Embryonic facial prominence (tissue), 1 donor: ENCODE data around the gene CACNA2D2.

Source experiments
- DNase-seq: peaks from one replicate; pipeline ENCODE4 v3.0.0-alpha.2; 2016; ENCODE audit errors: extremely low spot score

The CACNA2D2 gene

DNA sequence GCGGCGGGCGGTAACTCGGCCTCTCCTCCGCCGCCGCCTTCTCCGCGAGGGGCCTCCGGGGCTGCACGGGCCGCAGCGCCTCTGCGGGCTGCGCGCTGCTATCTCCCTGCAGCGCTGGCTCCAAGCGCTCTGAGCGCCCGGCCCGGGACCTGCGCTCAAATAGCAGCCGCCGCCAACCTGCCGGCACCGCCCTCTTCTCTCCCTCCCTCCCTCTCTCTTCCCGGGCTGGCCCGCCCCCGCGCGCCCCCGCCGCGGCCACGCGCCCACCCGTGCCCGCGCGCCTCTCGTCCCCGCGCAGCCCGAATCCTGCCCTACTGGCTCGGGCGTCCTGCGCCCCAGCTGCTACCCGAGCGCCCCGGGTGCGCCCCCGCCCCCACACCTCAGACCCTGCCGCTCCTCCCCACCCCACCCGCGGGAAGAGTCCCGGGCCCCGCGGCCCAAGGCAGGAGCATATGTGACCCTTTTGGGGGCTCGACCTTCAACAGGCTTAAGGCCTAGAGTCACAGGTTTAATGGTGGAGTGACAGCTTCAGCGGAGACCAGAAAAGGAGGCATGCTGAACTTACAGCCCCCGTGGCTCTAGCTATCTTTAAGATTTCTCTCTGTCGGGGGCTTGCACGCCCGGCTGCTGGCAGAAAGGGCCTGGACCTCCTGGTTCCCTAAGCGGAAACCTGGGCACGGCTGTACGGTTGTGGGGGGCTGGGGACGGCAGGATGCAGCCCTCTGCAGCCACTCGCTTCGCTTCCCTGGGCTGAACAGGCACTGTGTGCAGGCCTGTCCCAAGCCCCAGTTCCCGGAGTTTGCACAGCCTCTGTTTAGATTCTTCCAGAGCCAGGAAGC is at the start of gene CACNA2D2:
Gene CACNA2D2 (minus strand): TSS at position 131 of the 839 bp plus-strand sequence. CDS start 211 bp downstream, outside the sequence.
- DNase-seq, result peak; percentile 62

DNA sequence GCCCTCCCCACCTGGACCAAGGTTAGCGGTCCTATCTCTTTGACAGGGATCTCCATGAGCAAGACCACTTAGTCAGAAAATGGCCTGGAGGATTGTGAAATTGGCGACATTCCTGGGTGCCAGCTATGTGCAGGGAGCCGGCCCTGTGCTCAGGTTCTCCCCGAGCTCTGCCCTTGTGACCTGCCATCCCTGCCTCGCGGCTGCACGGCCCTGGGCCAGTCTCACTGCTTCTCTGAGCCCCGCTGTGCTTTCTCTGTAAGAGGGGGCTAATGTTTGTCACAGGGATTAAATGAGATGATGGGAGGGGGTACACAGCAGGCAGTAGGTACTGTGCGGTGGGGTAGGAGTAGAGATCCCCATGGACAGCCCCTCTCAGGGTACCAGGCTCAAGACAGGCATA is 49.2 kb upstream of the CACNA2D2 start:
- DNase-seq, result no peak

DNA sequence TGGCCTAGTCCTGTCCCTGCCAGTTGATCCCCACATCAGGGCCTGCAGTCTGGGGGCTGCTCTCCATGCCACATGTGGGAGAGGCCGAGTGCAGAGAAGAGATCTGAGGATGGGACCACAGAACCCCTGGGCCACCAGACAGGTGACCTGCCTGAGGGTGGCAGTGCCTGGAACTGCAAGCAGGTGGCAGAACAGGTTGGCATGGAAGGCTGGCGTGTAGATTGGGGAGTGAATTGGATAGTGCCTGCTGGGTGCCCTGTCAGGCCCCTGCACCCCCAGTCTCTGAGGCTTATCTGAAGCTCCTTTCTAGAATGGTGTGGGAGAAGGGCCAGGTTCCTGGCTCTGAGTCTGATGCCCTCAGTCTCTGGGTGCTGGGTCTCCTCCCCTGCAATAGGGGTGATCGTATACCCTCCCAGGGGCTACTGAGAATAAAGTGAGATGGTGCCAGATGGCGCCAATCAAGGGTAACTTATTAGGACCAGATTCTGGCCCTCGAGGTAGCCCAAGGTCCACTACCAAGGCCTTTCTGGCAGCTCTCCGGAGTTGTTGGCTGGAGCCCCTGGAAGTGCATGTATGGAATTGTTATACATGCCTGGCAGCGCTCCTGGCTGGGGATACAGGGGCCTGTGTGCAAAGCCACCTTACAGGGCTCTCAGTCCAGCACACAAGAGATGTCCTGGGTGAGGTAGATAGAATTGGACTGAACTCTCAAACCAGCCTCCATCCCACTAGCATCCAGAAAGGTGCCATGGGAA is 48.4 kb upstream of the CACNA2D2 start:
- no peak for DNase-seq

DNA sequence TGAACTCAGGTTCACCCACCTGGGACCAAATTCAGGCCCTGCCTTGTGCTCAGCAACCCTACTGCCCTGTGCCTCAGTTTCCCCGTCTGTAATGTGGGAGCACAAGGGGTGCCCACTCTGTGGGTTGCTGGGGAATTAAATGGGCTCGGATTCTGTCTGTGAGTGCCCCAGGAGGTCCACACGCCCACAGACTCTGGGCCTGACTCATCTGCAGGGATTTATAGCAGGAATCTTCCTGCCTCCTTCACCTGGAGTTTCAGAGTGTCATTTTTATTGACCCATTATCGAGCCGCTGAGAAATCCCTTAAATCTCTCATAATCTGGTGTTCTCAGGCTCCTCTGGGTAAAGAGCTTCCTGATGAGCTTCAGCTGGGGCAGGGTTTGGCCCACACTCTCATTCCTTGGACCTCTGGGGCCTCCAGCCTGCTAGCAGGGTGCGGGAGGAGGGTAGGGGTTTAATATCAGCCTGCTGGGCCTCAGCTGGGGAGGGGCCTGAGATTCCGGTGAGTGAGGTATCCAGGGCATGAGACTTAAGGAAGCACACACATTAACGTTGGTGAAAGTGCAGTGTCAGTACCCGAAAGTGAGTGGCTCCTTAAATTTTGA is 47.7 kb upstream of the CACNA2D2 start:
- no peak for DNase-seq

DNA sequence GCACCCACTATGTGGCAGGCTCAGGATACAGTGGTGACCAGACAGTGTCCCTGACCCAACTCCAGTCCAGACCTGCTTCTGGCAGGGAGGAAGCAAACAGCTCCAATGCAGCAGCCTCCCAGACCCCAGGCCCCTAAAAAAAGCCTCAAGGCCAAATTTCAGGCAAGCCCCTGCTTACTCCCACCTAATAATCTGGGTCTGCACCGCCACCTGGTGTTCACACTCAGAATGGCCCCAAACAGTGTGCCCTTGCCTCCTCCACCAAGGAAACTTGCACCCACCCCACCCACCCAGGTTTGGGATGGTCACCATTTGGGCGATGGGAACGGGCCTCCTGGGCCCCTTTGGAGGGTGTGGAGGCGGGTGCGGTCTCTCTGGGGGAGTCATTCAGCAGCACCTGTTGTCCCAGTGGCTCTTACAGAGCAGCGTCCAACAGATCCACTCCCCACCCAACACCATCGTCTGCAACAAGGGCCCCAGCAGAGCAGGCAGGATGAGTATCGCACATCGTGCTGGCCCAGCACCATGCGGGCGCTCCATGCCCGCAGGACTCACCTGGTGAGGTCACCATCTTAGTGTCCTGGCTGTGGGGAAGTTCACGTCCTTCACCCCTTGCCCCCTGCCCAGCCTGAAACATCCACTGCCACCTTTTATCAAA is 46.8 kb upstream of the CACNA2D2 start:
- DNase-seq, result no peak

DNA sequence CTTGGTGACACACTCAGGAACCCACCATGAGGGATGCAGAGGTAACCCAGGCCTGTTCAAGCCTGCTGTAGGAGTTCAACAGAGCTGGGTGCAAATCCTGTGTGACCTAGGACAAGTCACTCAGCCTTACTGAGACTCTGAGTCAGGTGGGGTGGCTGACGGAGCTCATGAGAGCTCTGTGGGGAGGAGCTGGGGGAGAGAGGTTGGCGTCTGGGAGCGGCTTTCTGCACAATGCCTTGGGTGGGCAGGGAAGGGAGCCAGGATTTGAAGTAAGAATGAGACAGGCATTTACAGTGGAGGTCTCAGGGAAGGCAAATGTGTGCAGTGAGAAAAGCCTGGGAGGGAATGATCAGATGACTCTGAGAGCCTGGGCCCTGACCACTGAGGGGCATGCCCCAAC is 45.8 kb upstream of the CACNA2D2 start:
- no peak for DNase-seq

DNA sequence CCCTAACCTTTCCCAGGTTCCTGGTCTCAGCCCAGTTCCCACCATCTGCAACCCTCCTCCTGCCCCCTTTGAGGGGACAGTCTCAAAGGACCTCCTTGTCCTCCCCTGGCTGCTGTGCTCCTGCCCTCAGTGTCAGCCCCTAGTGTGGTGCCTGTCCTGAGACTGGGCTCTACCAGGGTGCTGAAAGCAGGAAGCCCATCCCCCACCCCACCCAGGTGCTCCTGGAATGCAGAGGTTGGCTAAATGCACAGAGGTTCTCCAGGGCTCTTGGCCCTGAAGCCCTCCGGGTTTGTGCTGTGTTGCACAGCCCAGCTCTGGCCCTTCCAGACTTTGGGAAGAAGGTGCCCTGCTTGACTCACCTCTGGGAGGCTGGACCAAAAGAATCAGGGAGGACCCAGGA is 42.3 kb upstream of the CACNA2D2 start:
- no peak for DNase-seq

DNA sequence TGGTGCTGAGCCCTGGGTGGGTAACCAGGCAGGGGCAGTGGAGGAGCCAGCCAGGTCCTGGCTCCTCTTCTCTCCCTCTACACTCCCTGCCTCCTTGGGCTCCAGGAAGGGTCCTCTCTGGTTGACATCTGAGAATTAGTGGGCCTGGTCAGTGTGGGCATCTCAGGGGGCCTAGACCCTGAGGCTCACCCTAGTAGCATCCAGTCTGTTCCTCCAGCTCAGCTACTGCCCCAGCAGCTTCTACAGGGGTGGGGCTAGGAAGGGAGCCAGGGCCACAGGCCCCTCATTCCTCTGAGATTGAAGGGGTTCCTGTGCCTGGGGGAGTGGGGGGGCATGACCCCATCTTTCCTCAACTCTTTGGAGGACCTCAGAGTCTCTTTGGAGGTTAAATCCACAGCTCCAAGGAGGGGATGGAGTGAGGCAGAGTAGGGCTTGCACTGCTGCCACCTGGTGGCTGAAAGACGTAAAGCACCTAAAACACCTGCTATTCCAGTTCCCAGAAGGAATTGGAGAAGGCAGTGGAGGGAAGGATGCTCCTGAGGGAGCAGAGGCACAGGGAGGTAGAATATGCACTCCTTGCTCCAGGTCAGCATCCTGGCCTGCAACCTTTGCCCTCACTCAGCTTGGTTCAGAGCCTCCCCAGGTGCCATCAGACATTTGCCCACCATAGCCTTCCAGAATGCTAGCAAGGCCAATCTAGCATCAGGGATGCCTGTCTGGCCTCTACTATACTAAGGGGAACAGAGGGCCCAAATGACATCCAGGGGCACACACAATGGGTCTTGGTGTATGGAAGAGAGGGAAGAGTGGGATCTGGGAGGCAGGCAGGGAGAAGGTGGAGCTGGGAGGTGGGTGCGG is 39.0 kb upstream of the CACNA2D2 start:
- DNase-seq, result peak; percentile 60

DNA sequence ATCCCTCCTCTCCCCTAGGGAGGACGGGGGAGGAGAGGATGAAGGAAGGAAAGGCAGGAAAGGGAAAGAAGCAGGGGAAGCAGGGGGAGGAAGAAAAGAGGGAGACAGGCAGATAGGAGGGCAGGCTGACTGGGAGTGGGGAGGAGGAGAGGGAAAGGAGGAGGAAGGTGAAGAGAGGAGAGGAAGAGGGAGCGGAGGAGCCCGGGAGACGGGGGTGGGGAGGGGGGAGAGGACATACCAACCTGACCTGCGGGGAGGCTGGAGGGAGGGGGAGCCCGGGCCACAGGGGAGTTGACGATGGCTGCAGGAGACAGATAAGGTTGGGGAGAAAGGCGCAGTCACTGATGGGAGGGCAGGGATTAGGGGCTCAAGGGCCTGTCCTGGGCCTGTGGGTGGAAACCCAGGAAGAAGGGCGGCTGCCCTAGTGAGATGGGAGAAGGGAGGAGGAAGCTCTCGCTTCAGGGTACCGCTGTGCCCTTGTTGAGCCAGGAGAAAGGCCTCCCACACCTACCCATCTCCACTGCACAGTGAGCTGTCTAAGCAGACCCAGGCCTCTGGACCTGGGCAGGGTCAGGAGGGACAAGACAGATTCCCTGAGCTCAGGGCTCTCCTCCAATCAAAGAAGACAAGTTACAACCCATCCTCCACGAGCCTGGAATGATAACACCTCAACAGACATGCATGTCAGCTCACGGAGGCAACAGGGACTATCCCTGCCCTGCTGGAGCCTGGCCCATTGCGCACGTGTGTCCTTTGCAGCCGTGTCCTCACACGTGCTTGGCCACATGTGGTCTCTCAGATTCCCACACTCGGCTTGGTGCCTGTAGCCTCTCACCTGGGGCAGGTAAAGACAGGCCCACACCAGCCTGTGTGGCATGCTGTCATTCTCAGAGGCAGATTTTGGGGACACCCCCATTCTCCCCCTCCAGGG is 36.2 kb upstream of the CACNA2D2 start:
- no peak for DNase-seq

DNA sequence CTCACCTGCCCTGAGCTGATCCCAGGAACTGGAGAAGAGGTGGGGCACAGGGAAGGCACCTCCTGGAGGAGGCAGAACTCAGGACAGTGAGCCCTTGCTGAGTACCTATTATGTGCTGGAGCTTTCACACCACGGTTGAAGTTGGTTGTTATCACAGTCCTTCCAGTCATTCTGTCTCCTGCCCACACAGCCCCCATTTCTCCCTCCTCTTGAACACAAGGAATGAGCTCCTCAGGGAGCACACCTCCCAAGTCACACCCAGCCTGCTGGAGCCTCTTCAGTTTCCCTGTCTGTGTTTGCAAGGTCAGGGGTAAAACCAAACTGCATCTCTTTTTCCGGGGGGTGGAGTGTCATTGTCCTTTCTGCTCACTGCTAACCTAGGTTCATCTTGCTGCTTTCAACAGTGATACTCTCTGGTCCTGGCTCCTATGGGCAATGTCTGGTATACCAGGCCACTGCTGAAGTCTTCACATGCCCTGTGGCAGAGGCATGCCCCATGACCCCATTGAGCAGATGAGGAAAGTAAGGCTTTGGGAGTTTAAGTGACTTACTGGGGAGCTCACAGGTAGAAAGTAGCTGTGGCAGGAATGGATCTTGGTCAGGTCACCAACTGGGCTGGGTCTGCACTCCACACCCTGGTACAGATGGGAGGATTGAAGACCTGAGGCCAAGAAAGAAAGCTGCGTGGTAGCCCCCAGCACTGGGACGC is 34.1 kb upstream of the CACNA2D2 start:
- no peak for DNase-seq

DNA sequence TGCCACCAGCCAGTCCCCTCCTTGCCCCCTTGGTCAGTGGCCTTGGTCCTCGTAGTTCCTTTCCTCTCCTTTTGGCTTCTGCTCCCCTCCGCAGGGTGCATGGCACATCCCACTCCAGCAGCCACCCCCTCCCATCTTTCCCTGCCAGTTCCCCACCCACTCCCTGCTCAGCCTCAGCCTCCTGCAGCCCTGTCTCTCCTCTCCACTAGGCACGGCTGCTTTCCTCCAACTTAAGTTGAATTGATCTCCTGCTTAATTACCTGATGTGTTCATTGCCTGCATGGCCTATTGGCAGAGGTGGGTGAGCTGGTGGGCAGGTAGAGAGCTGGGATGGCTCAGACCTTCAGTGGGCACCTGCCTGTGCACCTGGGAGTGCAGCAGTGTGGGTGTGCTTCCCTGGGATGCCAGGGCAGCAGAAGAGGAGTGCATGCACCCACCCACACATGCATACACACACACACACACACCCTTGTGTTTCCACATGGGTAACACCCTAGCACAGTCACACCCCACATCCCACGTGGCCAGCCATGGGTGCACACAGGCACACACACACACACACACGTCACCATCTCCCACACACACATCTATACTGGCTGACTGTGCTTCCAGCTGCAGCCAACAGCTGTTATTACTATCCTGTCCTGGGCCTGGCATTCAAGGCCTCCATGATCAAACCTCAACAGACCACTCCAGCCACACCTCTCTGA is 33.2 kb upstream of the CACNA2D2 start:
- DNase-seq, result no peak

DNA sequence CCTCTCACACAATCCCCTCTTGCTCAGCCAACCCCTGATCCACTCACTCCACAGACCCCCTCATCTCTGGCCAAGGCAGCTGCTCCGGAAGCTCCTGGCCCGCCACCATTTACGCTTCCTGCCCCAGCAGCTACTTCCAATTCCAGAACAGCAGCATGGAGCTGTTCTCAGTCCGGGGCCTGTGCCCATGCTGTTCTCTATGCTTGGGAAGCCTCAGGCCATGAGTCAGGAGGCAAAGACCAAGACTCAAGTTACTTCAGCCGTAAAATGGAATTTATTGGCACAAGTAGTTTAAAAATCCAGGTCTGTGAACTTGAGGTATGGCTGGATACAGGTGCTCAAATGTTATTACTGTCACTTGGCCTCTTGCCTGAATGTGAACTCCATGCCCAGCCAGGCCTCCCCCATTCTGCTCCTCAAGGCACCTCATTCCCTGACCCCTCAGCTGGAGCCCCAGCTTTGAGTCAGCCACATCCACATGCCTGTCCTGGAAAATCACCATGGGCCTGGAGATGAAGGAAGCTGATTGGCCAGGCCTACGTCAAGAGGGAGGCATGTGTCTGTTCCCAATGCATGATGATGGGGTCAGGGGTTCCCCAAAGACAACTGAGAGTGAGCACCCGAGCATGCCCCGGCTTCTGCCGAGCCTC is 31.4 kb upstream of the CACNA2D2 start:
- DNase-seq, result no peak

DNA sequence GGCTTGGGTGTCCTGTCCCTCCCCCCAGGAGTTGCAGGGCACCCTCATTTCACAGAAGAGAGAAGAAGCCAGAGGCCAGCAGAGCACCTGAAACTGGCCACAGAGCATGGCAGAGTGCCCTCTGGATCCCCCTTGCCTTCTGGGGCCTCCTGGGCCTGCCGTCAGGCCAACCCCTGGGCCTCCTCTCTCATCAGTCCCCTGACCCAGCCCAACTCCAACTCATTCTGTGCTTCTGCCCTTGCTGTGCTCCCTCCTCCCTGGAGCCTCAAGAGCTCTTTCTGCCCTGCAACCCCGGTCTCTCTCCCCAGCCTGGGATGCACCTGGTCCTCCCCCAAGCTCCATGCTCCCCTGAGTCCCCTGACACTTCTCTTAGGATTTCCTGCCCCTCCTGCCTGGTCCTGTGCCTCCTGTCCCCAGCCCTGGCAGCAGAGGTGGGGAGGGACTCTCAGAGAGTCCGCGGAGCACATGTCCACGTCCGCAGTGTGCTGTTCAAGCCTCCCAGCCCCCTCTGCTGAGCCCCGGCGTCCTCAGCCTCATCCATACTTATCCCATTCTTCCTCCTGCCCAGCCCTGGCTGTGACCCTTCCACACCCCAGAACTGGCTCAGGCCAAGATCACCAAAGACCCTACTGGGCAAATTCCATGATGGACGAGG is 30.5 kb upstream of the CACNA2D2 start:
- no peak for DNase-seq

DNA sequence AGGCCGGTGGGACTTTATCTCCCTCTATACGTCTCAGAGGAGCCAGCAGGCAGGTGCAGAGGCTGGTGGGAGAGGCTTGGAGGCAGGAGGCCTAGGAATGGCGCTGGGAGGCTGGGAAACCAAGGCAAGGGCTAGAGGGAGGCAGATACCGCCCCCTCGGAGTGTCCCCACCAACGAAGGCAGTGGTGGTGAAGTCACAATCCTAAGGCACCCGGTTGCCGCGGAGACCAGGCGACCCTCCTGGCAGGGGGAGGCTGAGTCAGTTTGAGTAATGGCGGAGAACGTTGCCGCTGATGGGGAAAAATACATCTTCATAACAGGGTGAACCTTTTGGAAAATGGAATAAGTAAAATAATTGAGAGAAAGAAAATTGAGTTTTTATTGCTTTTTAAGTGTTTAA is 29.9 kb upstream of the CACNA2D2 start:
- no peak for DNase-seq

DNA sequence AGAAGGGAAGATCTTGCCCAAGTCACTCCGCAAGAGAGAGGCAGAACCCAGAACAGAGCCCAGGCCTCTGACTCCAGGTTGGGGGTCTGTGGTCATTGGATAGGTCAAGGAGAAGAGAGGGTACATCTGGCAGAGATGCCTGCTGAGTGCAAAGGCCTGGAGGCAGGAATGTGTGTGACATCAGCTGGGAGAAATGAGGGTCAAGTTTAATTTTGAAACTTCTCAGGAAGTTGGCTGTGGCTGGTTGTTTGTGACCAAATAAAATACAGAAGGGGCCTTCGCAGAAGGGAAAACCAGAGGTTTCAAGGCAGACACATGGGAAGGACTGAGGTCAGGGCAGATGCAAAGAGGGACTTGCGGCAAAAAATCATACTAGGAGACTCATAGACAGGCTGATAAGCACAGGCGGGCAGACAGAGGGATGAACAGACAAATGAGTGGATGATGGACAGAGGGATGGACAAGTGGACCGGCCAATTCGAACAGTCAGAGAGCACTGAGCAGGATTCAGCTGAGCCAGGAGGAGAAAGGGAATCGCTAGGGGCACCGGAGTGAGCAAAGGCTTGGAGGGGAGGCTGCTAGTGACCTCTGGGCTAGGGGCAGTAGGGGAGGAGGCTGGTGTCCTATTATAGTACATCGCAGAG is 28.8 kb upstream of the CACNA2D2 start:
- no peak for DNase-seq

DNA sequence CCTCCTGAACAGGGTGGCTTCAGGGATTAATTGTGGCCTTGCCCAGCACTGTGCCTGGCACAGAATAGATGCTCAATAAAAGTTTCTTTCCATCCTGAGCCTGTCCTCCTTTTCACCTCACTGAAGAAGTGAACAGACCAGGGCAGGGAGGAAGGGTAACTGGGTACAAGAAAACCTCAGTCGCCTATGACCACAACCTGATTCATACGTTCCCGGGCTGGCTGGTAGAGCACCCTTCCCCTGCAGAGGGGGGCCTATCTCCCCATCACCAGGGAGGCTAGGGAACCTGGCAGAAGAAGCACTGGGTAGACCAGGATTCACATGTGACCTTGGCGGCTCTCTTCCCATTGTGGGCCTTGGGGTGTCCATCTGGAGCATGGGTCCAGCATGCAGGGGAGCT is 27.8 kb upstream of the CACNA2D2 start:
- no peak for DNase-seq
